Transverse colon (tissue), 1 donor: ENCODE results near the gene SNRPA1.

ENCODE experiments used
- EP300 ChIP-seq: sonication (generic); formaldehyde crosslinking; IDR thresholded peaks from one replicate; pipeline ENCODE4 v1.6.1; 2017; ENCODE audit warnings: antibody characterized with exemption, low read depth
- POLR2A ChIP-seq: fragments of 450-650 bp; IDR thresholded peaks from one replicate; pipeline ENCODE4 v1.6.1; 2016; ENCODE audit warnings: antibody characterized with exemption, mild to moderate bottlenecking, moderate library complexity

DNA sequence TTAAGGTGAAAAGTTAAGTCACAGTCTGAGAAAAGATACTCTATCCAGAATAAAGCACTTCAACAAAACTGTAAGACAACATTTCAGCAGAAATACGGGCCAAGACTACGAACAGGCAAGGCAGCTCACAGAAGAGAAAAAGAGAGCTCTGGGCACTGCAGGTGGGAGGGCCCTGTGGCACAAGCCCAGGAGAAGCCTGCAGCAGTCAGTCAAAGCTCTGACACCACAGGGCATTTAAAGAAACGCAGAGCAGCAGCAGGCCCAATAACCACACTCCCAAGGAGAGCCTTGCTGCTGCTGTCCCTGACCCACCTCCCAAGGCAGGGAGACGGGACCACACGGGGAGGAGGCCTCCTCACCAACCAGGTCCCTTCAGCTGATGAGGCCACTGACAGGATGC lies 62.4 kb downstream of the SNRPA1 start:
- TF ChIP-seq POLR2A (no peak), EP300 (no peak)
